SKM-1 treated with dmso at 0.1 percent for 144 hours (cell line): Measurements from ENCODE around the gene KCNK6.

Experiments
- DNase-seq: peaks from one replicate; lab custom pipeline; 2025; ENCODE audit not compliant: unreplicated experiment; lab: John Stamatoyannopoulos, UW

KCNK6 gene

GRCh38 chr19:38294090-38294489 is 25.6 kb upstream of the KCNK6 start:
- DNase-seq = no peak

GRCh38 chr19:38298821-38299680 is 20.6 kb upstream of the KCNK6 start:
- DNase-seq = no peak

- no peak for DNase-seq
These were observed 15.9 kb upstream of the KCNK6 start, which contains the start of gene C19orf33 for GRCh38 chr19:38303517-38304351. Gene C19orf33, plus strand, starts transcription at chr19:38304251. Its CDS starts 11 bp downstream, at chr19:38304262.

GRCh38 chr19:38304352-38304865 is 15.2 kb upstream of the KCNK6 start:
- DNase-seq = no peak

GRCh38 chr19:38304866-38305429 is 14.7 kb upstream of the KCNK6 start:
- no peak for DNase-seq

GRCh38 chr19:38306236-38306635 is 13.4 kb upstream of the KCNK6 start:
- DNase-seq = no peak

- no peak for DNase-seq
These were observed 12.6 kb upstream of the KCNK6 start for GRCh38 chr19:38307076-38307475.

GRCh38 chr19:38307597-38307996 is 12.0 kb upstream of the KCNK6 start:
- DNase-seq = no peak

- DNase-seq = peak; percentile 27
These were observed 11.5 kb upstream of the KCNK6 start for GRCh38 chr19:38308006-38308766.

- no peak for DNase-seq
These were observed 10.6 kb upstream of the KCNK6 start for GRCh38 chr19:38308926-38309614.

GRCh38 chr19:38309615-38310278 is 9.9 kb upstream of the KCNK6 start:
- DNase-seq = no peak

GRCh38 chr19:38310279-38310670 is 9.4 kb upstream of the KCNK6 start:
- no peak for DNase-seq

GRCh38 chr19:38310986-38311385 is 8.7 kb upstream of the KCNK6 start:
- DNase-seq = no peak

GRCh38 chr19:38315657-38316476 is 3.8 kb upstream of the KCNK6 start, which contains the start of gene YIF1B:
Gene YIF1B, minus strand, starts transcription at chr19:38315947. Its CDS starts 30 bp downstream, at chr19:38315917.
- DNase-seq = peak; percentile 98

- peak; percentile 37 for DNase-seq
These were observed 3.1 kb upstream of the KCNK6 start for GRCh38 chr19:38316477-38317067.

- DNase-seq = peak; percentile 35
These were observed 2.5 kb upstream of the KCNK6 start for GRCh38 chr19:38317104-38317612.

- no peak for DNase-seq
These were observed 985 bp upstream of the KCNK6 start for GRCh38 chr19:38318660-38319059.

- no peak for DNase-seq
These were observed 1.3 kb downstream of the KCNK6 start for GRCh38 chr19:38320969-38321339.
